GM21717 (cell line): ENCODE results near the gene NLGN4Y.
"Not testable (repeated sequence)": the region's sequence is repeated elsewhere in the genome, so short reads cannot be mapped to it uniquely, and the experiment has no call there.

Source experiments
- ATAC-seq: cut with Tn5 transposase; IDR thresholded peaks from one replicate; pipeline ENCODE4 v1.9.1; 2021; ENCODE audit warnings: mild to moderate bottlenecking, moderate library complexity; ENCODE audit not compliant: unreplicated experiment

Gene NLGN4Y

DNA sequence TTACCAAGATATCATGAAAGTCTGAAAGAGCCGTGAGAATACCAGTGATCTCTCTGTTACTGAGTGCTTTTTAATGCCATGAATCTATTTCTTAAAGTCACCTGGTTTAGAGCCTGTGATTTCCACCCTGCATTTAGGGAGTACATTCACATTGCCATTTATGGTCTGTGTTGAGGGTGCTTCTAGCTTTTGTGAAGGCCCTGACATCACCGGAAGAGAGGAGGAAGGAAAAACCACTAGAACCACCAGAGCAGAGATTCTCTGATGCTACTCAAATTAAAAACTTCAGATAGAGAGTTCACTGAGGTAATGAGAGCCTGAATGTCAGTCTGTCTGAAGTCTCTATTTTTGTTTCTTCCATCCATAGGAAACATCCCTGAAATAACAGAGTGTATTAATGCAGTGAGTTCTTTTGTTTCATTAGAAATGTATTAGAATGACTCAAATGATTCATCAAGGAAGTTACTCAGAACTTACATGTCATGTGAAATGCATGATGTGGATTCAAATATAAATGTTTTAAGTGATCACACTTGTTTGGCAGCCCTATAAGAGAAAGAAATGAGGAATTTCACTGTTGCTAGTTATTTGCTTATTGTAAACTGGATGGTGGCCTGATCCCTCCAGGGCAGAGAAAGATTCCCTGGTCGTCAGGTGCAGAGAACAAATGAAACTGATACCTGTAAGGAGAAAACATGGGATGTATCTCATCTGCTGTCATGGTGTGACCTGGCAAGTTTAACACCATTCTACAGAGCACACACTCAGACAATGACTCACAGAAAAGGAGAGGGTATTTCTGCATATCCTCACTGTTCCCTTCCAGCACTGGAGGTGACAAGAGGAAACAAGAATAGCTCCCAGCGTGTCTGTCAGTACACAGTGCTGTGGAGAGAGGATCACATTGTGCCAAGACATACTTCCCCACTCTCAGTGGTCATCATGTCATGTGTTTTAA is 310.1 kb downstream of the NLGN4Y start:
- no peak for ATAC-seq

GRCh38 chrY:14837466-14837865 is 313.1 kb downstream of the NLGN4Y start:
- no peak for ATAC-seq

GRCh38 chrY:14850734-14851133 is 326.4 kb downstream of the NLGN4Y start:
- no peak for ATAC-seq

GRCh38 chrY:14860448-14860847 is 336.1 kb downstream of the NLGN4Y start:
- no peak for ATAC-seq

- not testable (repeated sequence) for ATAC-seq
Observed at GRCh38 chrY:14861033-14861432, 336.7 kb downstream of the NLGN4Y start.

GRCh38 chrY:14871971-14872370 is 347.6 kb downstream of the NLGN4Y start:
- no peak for ATAC-seq
